ENCODE measurements around the gene ZNF555.

The ZNF555 gene

DNA sequence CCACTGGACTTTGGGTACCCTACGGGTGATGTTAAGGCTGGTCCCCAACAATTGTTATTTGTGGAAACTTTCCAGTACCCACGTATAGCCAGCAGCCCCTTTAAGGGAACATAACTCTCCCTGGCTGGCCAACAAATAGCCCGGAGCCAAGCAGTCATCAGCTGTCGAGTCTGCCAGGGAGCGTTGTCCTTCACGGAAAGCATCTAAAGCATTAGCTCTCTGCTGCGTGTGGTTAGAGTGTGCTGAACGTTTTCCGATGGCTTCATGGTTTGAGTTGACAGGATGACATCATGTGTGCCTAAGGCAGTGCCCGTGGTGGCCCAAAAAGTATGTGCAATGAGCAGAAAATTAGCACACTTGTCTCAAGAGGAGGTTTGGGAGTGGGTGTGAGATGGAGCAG, 22.5 kb downstream of the ZNF555 start:
- H3K27me3 ChIP-seq (replicated peaks; ENCODE audit: control insufficient read depth, insufficient read depth, low read length): no peaks in the 10 kb centered on the region
- no peak overlapping the region for H3K4me3 ChIP-seq (replicated peaks; ENCODE audit: low read depth, low read length)
- H3K36me3 ChIP-seq (ENCODE audit: control insufficient read depth, insufficient read depth, low read length): no peaks in the 10 kb centered on the region
- TF ChIP-seq, protein P1, sequence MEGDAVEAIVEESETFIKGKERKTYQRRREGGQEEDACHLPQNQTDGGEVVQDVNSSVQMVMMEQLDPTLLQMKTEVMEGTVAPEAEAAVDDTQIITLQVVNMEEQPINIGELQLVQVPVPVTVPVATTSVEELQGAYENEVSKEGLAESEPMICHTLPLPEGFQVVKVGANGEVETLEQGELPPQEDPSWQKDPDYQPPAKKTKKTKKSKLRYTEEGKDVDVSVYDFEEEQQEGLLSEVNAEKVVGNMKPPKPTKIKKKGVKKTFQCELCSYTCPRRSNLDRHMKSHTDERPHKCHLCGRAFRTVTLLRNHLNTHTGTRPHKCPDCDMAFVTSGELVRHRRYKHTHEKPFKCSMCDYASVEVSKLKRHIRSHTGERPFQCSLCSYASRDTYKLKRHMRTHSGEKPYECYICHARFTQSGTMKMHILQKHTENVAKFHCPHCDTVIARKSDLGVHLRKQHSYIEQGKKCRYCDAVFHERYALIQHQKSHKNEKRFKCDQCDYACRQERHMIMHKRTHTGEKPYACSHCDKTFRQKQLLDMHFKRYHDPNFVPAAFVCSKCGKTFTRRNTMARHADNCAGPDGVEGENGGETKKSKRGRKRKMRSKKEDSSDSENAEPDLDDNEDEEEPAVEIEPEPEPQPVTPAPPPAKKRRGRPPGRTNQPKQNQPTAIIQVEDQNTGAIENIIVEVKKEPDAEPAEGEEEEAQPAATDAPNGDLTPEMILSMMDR (IDR thresholded peaks at IDR 0.05; ENCODE audit: insufficient read depth, low read length, poor library complexity, severe bottlenecking): no peak
- DNase-seq (ENCODE audit: extremely low read depth, insufficient read length): no peak

DNA sequence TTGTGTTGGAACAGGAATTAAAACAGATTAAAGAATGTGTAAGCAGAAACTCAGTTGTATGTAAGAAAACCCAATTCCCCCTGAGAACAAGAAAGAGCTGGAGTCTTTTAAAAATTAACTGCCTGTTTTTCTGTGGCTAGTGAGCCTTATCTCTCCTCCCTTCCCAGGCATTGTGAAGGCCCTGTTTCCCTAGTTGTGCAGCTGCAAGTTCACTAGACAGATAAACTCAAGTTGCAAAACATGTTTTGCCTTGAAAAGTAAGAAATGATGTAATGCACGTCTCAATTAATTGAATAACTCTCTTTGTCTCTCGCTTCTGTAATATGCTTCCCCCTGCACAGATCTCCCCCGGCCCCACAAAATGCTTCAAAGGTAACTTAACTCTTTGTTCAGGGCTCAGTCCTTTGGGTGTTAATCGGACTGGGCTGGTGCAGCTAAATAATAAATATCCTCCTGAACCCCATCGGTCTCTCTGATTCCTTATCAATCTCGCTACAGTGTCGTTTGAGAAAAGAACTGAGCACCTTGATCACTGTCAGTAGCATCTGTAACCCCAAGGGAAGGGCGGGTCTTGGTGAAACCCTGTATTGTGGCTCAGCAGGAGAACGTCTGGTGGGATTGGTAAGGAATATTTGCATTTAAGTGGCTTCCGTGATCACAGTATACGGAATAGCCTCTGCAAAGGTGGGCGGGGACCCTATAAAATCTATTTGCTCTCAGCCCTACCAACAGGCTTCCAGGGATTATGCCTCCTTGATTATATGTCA, 24.2 kb downstream of the ZNF555 start:
- Histone ChIP-seq H3K36me3 (ENCODE audit: control insufficient read depth, insufficient read depth, low read length) (no peaks in the 10 kb centered on the region), H3K27me3 (replicated peaks; ENCODE audit: control insufficient read depth, insufficient read depth, low read length) (no peaks in the 10 kb centered on the region), H3K4me3 (replicated peaks; ENCODE audit: low read depth, low read length) (no peak overlapping the region)
- no peak for DNase-seq (ENCODE audit: extremely low read depth, insufficient read length)
- TF ChIP-seq, protein P1 (IDR thresholded peaks at IDR 0.05; ENCODE audit: insufficient read depth, low read length, poor library complexity, severe bottlenecking): no peak

DNA sequence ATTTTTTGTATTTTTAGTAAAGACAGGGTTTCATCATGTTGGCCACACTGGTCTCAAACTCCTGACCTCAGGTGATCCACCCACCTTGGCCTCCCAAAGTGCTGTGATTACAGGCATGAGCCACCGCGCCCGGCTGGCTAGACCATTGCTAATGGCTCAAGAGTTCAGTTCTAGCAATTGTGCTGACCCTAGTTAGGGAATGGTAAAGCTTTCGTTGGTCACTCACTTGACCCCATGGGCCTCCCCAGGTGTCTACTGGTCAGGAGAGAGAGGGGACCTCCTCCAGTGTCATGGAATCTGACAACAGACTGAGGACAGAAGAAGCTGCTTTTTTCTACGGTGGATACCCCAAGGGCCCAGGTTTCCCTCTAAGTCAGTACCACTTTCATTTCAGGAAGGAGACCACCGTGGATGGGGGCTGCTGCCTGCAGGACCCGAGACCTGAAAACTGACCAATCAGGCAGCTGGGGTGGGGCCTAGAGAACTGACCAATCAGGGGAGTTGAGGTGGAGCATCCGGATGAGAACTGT, 25.3 kb downstream of the ZNF555 start:
- H3K4me3 ChIP-seq (replicated peaks; ENCODE audit: low read depth, low read length): no peak overlapping the region
- H3K36me3 ChIP-seq (ENCODE audit: control insufficient read depth, insufficient read depth, low read length): no peaks in the 10 kb centered on the region
- H3K27me3 ChIP-seq (replicated peaks; ENCODE audit: control insufficient read depth, insufficient read depth, low read length): no peaks in the 10 kb centered on the region
- TF ChIP-seq, protein P1 (IDR thresholded peaks at IDR 0.05; ENCODE audit: insufficient read depth, low read length, poor library complexity, severe bottlenecking): no peak
- DNase-seq (ENCODE audit: extremely low read depth, insufficient read length): no peak

DNA sequence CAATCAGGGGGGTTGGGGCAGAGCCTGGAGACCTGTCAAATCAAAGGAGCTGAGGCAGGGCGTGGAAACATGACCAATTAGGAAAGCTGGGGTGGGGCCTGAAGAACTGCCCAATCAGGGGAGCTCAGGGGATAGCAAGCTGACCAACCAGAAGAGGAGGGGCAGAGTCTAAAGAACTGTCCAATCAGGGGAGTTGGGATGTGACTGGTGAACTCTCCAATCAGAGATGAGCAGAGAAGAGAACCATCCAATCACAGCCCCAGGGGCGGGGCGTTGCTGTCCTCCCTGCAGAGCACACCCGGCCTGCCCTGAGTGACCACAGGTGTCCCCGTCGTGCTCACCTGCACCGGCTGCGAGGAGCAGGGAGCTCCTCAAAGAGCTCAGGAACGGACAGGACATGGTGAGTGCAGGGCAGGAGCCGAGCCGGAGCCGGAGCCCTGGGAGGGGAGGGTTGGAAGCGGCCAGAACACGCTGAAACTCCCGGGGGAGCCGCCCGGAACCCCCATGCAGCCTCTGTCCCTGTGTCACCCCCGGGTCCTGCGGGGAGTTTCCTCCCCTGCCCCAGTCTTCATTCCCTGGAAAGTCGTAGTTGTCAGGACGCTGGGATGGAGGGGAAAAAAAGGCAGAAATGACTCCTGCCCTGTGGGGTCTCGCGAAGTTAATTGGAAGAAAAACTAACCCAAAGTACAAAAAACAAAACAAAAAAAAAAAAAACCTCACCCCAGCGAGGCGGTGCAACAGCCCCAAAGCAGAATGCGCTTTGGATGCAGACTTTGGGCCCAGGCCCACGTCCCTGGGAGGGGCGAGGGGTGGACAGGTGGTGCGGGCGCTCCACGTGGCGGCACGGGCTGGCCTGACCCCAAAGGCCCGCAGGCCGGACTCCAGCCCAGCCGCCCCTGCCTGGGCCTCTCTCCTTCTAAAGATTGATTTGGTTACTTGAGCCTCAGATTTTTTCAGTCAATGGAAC, 26.0 kb downstream of the ZNF555 start, which contains the start of gene ZNF556:
TSS of gene ZNF556 (plus strand) at position 311 of the 967 bp plus-strand sequence. CDS start at position 398, 87 bp downstream.
- TF ChIP-seq, protein P1 (IDR thresholded peaks at IDR 0.05; ENCODE audit: insufficient read depth, low read length, poor library complexity, severe bottlenecking): no peak
- Histone ChIP-seq H3K27me3 (replicated peaks; ENCODE audit: control insufficient read depth, insufficient read depth, low read length) (no peaks in the 10 kb centered on the region), H3K36me3 (ENCODE audit: control insufficient read depth, insufficient read depth, low read length) (no peaks in the 10 kb centered on the region), H3K4me3 (replicated peaks; ENCODE audit: low read depth, low read length) (no peak within 1 kb of the TSS)
- no peak for DNase-seq (ENCODE audit: extremely low read depth, insufficient read length)

DNA sequence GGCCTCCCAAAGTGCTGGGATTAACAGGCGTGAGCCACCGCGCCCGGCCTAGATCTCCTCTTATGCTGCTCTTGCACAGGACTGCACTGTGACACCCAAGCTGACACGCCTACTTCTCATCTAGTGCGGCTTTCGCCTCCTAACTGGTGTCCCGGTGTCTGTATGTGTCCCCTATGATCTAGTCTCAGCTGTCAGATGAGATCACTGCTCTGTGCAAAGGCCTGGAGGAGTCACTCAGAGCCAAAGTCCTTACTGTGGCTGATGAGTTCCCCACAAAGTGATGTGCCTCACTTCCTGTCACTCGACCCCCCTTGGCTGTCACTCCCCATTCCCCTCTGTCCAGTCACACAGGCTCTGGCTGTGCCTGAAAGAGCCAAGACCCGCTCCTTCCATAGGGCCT, 28.3 kb downstream of the ZNF555 start:
- TF ChIP-seq, protein P1 (IDR thresholded peaks at IDR 0.05; ENCODE audit: insufficient read depth, low read length, poor library complexity, severe bottlenecking): no peak
- Histone ChIP-seq H3K27me3 (replicated peaks; ENCODE audit: control insufficient read depth, insufficient read depth, low read length) (no peaks in the 10 kb centered on the region), H3K4me3 (replicated peaks; ENCODE audit: low read depth, low read length) (no peak overlapping the region), H3K36me3 (ENCODE audit: control insufficient read depth, insufficient read depth, low read length) (no peaks in the 10 kb centered on the region)
- DNase-seq (ENCODE audit: extremely low read depth, insufficient read length): no peak

Measured in GM06990 (cell line).